Endodermal cell (in vitro differentiated cells): Measurements from ENCODE around the gene AGBL1. TPM values are rescaled to one million over a fixed set of nuclear protein-coding genes. Genes with fewer than 3 reads are reported as not detected.

Experiments used
- DNase-seq: peaks from one replicate; pipeline ENCODE4 v3.0.0-alpha.2; 2017
- H3K27ac ChIP-seq: 2 replicates; pipeline ENCODE4 v1.5.1; 2013; ENCODE audit warnings: mild to moderate bottlenecking, low read depth, low read length, moderate library complexity
- H3K27me3 ChIP-seq: 2 replicates; pipeline ENCODE4 v1.6.1; 2013; ENCODE audit warnings: mild to moderate bottlenecking, low read length, moderate library complexity; ENCODE audit not compliant: insufficient read depth, control insufficient read depth, poor library complexity, severe bottlenecking
- H3K36me3 ChIP-seq: 2 replicates; pipeline ENCODE4 v1.7.0; 2013; ENCODE audit warnings: mild to moderate bottlenecking, low read length, moderate library complexity; ENCODE audit not compliant: control insufficient read depth, insufficient read depth
- H3K4me1 ChIP-seq: one replicate; pipeline ENCODE4 v1.7.0; 2013; ENCODE audit warnings: low read length; ENCODE audit not compliant: control insufficient read depth, insufficient read depth
- H3K4me3 ChIP-seq: 2 replicates; pipeline ENCODE4 v1.5.1; 2013; ENCODE audit warnings: mild to moderate bottlenecking, low read length, moderate library complexity
- H3K9ac ChIP-seq: 2 replicates; pipeline ENCODE4 v1.6.1; 2013; ENCODE audit warnings: mild to moderate bottlenecking, low read length, moderate library complexity; ENCODE audit not compliant: poor library complexity, severe bottlenecking; ENCODE audit errors: extremely low read depth
- H3K9me3 ChIP-seq: 2 replicates; pipeline ENCODE4 v1.6.1; 2013; ENCODE audit warnings: mild to moderate bottlenecking, low read length, moderate library complexity; ENCODE audit not compliant: control insufficient read depth
- H3K27ac Mint-ChIP-seq: 2 replicates; pipeline ENCODE4 v1.8.0; 2020; ENCODE audit warnings: mixed read lengths
- H3K27me3 Mint-ChIP-seq: 2 replicates; pipeline ENCODE4 v1.8.0; 2021; ENCODE audit warnings: mild to moderate bottlenecking, mixed read lengths; ENCODE audit not compliant: insufficient read depth
- H3K36me3 Mint-ChIP-seq: 2 replicates; pipeline ENCODE4 v1.8.0; 2020; ENCODE audit warnings: low read depth, mixed read lengths
- H3K4me1 Mint-ChIP-seq: 2 replicates; pipeline ENCODE4 v1.8.0; 2020; ENCODE audit warnings: mixed read lengths
- H3K4me3 Mint-ChIP-seq: 2 replicates; pipeline ENCODE4 v1.8.0; 2020; ENCODE audit warnings: mild to moderate bottlenecking, moderate library complexity, mixed read lengths
- H3K9me3 Mint-ChIP-seq: 2 replicates; pipeline ENCODE4 v1.8.0; 2020; ENCODE audit warnings: mild to moderate bottlenecking, mixed read lengths
- CTCF ChIP-seq: fragments of 200-600 bp; sonication (generic); conservative IDR thresholded peaks from 2 replicates; pipeline ENCODE4 v1.5.0; 2021; ENCODE audit warnings: antibody characterized with exemption, mild to moderate bottlenecking
- WGBS, 2 experiments: methylation state at CpG; one replicate each; pipeline versions ENCODE4 v1.1.5 to v1.1.7; 2013; ENCODE audit warnings: missing lambda C conversion rate in 2 of 2, mixed read lengths in 1 of 2; ENCODE audit not compliant: insufficient coverage in 1 of 2, insufficient read length in 1 of 2; 5-methylcytosine and 5-hydroxymethylcytosine counted together
- total RNA-seq, 2 donors: library from RNA; stranded (reverse); fragmentation: NEBNext Ultra II Directional in 1 of 2; extraction: Animal tissue kit (Norgen Biotek cat#: 25700) in 1 of 2; gene quantifications; 2 replicates in 1 of 2; 3 replicates in 1 of 2; pipeline ENCODE4 v1.2.1, GENCODE V29; 2021

Gene AGBL1
- total RNA-seq, 2 donors from 2014 or later: 0.07 to 0.11 TPM

- Mint-ChIP-seq H3K36me3 (no peaks in the 10 kb centered on the region), H3K27ac (no peak overlapping the region), H3K4me1 (no peaks in the 10 kb centered on the region), H3K27me3 (no peaks in the 10 kb centered on the region), H3K4me3 (no peak overlapping the region), H3K9me3 (peaks cover 3% of the 10 kb centered on the region)
- Histone ChIP-seq H3K9ac (no peak overlapping the region), H3K4me1 (no peaks in the 10 kb centered on the region), H3K9me3 (no peaks in the 10 kb centered on the region), H3K36me3 (no peaks in the 10 kb centered on the region), H3K27ac (no peak overlapping the region), H3K27me3 (no peaks in the 10 kb centered on the region), H3K4me3 (no peak overlapping the region)
- no peak for TF ChIP-seq CTCF
- no peak for DNase-seq
- 86% methylated on average over 1 of the region's 1 CpG; no CpG with 5 or more reads in 1 of the 2 experiments for WGBS, 2 experiments
Observed at GRCh38 chr15:86322629-86323028, 243.0 kb downstream of the AGBL1 start.

- no peaks in the 10 kb centered on the region for H3K36me3 Mint-ChIP-seq
- no peak overlapping the region for H3K4me3 ChIP-seq
- no peak for TF ChIP-seq CTCF
- H3K27ac Mint-ChIP-seq: no peak overlapping the region
- H3K27ac ChIP-seq: no peak overlapping the region
- H3K4me1 Mint-ChIP-seq: no peaks in the 10 kb centered on the region
- no peaks in the 10 kb centered on the region for H3K4me1 ChIP-seq
- no peak overlapping the region for H3K9ac ChIP-seq
- peaks cover 36% of the 10 kb centered on the region for H3K9me3 Mint-ChIP-seq
- no peaks in the 10 kb centered on the region for H3K27me3 ChIP-seq
- H3K36me3 ChIP-seq: no peaks in the 10 kb centered on the region
- peaks cover 8% of the 10 kb centered on the region for H3K9me3 ChIP-seq
- H3K27me3 Mint-ChIP-seq: peaks cover 2% of the 10 kb centered on the region
- no peak overlapping the region for H3K4me3 Mint-ChIP-seq
- no peak for DNase-seq
- 82 to 89% methylated on average over 2 of the region's 2 CpGs for WGBS, 2 experiments
Observed at GRCh38 chr15:86327230-86327865, 247.7 kb downstream of the AGBL1 start.

GRCh38 chr15:86328658-86329057 is 249.0 kb downstream of the AGBL1 start:
- Mint-ChIP-seq H3K27me3 (peaks cover 2% of the 10 kb centered on the region), H3K9me3 (peaks cover 36% of the 10 kb centered on the region), H3K27ac (no peak overlapping the region), H3K36me3 (no peaks in the 10 kb centered on the region), H3K4me3 (no peak overlapping the region), H3K4me1 (no peaks in the 10 kb centered on the region)
- no peak overlapping the region for H3K4me3 ChIP-seq
- H3K9me3 ChIP-seq: peaks cover 8% of the 10 kb centered on the region
- no peak overlapping the region for H3K9ac ChIP-seq
- WGBS, 2 experiments: 90 to 92% methylated on average over 2 of the region's 2 CpGs
- H3K27me3 ChIP-seq: no peaks in the 10 kb centered on the region
- H3K36me3 ChIP-seq: no peaks in the 10 kb centered on the region
- no peak for TF ChIP-seq CTCF
- no peak for DNase-seq
- H3K27ac ChIP-seq: no peak overlapping the region
- H3K4me1 ChIP-seq: no peaks in the 10 kb centered on the region
